EL (cell line): Measurements from ENCODE around the gene BCL7C.

ENCODE experiments used
- DNase-seq: peaks from one replicate; pipeline ENCODE4 v3.0.0-alpha.2; 2016

BCL7C gene

DNA sequence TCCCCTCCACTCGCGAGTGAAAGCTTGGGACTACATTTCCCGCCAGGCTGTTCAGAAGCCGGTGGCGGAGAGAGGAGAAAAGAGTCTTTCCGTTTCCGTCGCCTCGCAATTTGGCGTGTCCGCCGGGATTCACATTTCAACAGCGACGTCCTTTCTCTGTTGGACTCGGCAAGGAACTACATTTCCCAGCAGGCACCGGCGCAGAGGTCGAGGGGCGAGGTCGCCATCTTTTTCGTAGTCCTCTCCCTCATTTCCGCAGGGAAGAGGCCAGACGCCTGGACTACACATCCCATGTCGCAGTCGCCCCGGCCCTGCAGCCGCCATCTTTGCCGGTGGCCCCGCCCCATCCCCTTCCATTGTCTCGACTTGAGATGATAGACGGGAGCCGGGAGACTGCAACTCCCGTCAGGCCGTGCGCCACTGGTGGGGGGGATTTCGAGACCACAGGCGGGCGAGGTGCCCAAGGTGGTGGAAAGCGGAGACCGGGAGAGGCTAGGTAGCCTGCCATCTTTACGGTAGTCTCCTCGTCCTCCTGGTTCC, 28.6 kb upstream of the BCL7C start:
- DNase-seq = peak; percentile 99

DNA sequence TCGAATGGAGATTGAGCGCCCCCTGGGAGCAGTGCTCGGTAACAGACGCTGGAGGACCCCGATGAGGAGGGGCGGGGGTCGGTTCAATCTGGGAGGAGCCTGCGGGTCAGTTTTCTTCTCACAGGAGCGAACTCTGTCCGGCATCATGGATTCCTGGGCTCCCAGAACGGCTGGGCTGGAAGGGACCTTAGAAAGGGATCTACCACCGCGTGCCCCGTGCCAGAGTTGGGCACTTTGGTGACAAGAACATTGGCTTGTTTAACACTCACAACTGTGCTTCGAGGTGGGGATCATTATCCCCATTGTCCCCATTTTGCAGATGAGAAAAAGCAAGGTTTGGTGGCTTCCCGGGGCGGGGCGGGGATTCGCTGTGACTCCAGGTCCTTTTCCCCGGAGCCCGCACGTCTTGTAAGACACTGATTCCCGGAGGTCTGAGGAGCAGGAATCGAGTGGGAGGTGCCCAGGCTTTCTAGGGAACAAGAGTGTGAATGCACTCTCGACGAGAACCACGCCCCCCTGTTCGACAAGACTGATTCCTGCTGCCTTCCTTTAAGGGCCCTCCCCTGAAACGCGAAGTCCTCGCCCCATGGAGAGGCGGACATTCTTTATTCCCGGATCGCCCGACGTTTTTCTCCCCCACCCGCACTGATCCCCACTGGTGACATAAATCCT, 28.0 kb upstream of the BCL7C start:
- peak; percentile 88 for DNase-seq

DNA sequence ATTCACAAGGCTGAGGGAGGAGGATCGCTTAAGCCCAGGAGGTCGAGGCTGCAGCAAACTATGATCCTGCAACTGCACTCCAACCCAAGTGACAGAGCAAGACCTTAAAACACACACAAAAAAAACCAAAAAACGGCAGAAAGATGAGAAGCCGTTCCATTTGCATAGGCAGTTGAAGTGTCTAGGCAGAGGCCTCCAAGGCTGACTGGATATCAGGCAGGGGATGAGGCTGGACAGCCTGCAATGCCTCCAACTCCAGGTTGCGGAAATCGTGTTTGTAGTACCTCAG, 27.5 kb upstream of the BCL7C start:
- DNase-seq = no peak

DNA sequence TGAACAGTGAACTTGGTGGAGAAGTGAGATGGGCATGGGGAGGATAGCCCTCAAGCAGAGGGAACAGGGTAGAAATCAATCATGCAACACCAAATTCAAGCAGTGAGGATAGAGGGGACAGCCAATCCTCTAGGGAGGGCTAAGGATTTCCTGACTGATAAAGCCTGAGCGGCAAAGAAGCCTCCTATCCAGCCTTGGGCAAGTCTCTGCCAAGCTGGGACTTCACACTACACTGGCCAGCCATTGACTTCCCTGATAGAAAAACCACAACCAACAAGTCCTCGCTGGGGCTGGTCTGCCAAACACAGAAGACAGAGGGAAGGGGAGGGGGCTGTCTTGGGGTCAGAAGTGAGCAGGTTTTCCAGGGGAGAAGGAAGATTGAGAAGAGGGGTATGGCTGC, 27.0 kb upstream of the BCL7C start:
- no peak for DNase-seq

DNA sequence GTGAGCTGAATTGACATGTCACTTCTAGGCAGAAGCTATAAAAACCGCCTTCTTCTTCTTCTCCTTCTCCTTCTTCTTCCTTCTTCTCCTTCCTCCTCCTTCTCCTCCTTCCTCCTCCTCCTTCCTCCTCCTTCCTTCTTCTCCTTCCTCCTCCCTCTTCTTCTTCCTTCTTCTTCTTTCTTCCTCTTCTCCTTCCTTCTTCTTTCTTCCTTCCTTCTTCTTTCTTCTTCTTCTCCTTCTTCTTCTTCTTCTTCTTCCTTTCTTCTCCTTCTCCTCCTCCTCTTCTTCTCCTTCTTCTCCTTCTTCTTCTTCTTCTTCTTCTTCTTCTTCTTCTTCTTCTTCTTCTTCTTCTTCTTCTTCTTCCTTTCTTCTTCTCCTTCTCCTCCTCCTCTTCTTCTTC, 24.7 kb upstream of the BCL7C start:
- no peak for DNase-seq

DNA sequence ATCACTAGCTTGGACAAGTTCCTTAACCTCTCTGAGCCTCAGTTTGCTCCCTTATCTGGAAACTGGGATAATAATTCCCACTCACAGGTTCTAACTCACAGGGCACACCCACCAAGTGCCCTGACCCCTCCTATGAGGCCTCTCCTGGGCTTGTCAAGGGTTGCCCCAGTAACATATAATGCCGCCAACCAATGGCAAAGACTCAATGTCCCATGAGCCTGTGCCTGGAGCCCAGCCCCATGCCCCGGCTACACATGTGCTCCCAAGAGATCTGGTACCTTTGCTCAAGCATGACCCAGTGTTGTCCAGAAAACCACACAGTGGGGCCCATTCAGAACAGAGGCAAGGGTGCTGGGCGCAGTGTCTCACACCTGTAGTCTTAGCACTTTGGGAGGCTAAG, 21.0 kb upstream of the BCL7C start:
- no peak for DNase-seq

DNA sequence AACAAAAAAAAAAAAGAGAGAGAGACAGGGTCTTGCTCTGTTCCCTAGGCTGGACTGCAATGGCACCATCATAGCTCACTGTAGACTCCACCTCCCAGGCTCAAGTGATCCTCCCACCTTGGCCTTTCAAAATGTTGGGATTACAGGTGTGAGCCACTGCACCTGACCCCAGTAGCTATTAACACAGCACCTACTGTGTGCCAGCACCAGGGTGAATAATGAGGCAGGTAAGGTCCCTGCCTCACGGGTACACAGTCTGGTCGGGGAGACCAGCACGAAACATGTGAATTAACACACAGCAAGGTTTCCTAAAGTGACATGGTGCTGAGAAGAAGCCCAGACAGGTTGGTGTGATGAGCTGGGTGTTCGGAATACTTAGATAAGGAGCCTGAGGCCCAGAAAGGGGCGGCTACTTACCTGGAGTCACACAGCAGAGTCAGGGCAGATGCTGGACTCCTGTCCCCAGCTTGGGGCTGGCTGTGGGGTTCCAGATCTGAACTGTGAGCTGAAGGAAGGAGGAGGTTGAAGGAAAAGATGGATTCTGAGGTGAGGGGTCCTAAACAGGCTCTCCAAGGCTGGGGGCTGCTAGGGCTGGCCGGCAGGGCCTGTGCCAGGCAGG, 19.0 kb upstream of the BCL7C start:
- no peak for DNase-seq

DNA sequence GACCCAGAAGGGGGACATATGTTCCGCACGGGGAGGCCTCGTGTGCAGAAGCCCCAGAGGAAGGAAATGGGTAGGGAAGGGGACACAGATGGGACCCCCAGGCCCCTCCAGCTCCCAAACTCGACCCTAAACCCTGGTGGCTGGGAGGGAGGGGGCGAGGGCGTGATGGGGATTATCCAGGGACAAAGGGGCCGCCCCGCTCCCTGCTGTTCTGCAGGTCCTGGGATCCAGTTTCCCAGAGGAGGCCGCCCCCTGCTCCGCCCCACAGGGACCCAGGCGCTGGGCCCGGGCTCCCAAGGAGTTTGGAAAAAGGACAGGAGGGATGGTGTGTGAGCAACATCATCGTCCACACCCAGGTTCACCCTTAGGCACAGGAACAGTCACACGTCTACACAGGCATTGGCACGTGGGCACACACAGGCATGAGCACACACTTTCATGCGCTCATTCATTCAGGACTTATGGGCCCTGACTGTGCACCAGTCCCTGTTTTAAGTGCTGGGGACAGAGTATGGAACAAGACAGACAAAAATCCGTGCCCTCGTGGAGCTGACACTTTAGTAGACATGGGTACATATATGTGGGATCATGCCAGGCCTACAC, 16.7 kb upstream of the BCL7C start:
- DNase-seq = no peak

DNA sequence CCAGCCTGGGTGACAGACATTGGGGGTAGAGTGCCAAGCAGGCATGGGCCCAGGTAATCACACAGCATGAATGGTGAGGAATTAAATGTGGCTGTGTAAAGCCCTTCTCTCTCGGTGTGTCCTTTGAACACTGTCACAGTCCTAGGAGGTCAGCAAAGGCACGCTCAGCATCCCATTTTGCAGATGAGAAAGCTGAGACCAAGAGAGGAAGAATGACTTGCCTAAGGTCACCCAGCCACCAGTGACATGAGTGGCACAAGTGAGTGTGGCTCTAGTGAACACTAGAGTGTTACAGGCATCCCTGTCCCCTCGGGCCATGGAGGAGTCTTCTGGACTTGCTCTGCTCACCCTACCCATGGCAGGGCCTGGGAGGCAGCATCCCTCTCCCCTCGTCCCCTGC, 13.2 kb upstream of the BCL7C start:
- no peak for DNase-seq

DNA sequence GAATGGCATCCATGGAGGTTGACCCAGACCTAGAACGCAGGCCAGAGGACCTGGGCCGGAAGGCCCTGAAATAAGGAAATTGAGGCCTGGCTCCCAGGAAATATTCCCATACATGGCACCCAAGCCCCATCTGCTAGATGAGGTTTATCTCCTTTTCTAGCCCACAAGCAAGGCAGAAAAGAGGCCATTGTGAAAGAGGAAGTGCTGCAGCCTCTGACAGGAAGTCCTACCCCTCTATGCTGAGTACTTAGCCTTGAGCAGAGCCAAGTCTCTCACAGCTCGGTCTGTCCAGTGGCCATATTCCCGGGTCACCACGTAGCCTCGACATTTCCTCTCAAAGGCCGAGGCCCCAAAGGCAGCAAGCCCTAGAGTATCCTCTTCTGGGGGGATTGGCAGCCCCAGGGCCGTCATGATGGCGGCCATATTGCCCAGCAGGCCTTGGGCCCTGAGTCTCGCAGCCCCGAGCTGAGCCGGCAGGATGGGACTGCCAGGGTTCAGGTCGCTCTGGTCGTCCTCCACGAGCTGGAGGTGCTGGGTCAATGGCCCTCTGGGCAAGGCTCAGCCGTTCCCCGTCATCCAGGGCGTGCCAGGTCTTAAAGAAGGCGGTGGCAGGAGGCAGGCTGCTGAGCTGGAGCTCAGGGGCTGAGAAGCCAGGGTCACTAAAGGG, 10.4 kb upstream of the BCL7C start:
- DNase-seq = no peak

DNA sequence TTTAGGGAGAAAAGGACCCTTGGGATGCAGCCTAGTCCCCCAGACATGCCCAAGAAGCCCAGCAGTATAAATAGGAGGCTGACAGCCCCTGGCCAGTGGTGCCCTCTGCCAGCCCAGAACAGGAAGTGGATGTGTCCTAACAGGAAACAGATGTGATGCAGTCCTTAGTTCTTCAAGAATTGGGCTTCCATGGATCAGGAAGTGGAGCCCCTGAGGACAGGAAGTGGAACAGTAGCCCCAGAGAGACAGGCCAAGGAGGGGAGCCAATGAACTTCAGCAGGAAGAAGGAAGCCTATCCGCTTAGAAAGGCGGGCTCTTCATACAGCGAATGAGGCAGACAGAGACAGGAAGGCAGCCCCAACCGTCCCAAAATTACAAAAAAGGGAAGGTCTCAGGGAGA, 9.7 kb upstream of the BCL7C start:
- peak; percentile 61 for DNase-seq

DNA sequence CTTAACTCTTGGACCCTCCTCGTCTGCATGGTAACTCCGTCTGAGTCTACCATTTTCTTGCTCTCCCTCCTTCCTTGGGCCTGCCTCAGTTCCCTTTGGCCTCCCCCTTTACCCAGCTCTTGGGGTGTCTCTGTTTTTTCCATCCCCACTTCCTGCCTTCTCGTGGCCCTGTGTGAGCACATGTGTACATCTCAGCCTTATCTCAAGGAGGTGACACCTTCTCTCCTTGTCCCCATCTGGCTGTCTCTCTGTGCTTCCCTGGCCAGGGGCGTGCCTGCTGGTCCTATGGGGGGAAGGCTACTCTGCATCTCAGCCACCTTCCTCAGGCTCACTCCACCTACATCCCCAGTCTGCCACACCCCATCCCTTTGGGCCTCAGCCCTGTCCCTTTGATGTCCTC, 9.1 kb upstream of the BCL7C start:
- DNase-seq = no peak

DNA sequence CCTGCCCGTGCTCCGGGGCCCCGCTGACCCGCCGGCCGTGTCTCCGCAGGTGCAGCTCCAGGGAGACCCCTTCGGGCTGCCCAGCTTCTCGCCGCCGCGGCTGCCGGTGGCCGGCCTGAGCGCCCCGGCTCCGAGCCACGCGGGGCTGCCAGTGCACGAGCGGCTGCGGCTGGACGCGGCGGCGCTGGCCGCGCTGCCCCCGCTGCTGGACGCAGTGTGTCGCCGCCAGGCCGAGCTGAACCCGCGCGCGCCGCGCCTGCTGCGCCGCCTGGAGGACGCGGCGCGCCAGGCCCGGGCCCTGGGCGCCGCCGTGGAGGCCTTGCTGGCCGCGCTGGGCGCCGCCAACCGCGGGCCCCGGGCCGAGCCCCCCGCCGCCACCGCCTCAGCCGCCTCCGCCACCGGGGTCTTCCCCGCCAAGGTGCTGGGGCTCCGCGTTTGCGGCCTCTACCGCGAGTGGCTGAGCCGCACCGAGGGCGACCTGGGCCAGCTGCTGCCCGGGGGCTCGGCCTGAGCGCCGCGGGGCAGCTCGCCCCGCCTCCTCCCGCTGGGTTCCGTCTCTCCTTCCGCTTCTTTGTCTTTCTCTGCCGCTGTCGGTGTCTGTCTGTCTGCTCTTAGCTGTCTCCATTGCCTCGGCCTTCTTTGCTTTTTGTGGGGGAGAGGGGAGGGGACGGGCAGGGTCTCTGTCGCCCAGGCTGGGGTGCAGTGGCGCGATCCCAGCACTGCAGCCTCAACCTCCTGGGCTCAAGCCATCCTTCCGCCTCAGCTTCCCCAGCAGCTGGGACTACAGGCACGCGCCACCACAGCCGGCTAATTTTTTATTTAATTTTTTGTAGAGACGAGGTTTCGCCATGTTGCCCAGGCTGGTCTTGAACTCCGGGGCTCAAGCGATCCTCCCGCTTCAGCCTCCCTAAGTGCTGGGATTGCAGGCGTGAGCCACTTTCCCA, 8.4 kb upstream of the BCL7C start:
- peak; percentile 71 for DNase-seq

DNA sequence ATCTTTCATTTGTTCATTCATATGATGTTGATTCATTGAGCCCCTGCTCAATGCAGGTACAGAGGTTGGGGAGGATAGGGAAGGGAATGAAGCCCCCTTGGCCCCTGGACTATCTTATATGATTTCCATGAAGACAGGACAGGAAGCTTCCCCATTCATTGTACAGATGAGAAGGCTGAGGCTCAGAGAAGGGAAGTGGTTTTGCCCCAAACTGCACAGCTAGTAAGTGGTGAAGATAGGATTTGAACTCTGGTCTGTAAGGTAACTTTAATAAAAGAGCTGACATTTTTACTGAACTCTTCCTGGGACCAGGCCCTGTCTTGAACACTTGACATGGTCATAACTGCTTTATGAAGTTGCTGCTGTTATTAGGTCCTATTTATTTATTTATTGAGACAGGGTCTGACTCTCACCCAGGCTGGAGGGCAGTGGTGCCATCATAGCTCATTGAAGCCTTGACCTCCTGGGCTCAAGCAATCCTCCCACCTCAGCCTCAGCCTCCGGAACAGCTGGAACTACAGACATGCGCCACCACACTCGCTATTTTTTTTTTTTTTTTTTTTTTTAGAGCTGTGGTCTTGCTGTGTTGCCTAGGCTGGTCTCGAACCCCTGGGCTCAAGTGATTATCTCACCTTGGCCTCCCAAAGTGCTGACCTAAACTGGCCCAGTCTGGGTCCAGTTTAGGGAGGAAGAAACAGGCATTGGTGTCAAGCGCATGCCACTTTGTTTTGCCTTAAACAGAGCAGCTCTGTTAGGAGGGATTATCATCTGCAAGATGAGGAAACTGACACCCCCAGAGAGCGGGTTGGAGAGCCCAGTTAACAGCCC, 7.5 kb upstream of the BCL7C start:
- DNase-seq = no peak

DNA sequence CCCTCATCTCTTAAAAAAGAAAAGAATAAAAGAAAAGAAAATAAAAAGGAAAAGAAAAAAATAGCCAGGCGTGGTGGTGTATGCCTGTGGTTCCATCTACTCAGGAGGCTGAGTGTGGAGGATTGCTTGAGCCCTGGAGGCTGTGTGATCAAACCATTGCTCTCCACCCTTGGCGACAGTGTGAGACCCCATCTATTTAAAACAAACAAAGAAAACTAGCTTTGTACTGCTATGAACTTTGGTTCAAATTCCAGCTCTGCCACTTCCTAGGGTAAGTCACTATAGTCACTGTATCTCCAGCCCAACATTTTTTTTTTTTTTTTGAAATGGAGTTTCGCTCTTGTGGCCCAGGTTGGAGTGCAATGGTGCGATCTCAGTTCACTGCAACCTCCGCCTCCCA, 6.7 kb upstream of the BCL7C start:
- no peak for DNase-seq

DNA sequence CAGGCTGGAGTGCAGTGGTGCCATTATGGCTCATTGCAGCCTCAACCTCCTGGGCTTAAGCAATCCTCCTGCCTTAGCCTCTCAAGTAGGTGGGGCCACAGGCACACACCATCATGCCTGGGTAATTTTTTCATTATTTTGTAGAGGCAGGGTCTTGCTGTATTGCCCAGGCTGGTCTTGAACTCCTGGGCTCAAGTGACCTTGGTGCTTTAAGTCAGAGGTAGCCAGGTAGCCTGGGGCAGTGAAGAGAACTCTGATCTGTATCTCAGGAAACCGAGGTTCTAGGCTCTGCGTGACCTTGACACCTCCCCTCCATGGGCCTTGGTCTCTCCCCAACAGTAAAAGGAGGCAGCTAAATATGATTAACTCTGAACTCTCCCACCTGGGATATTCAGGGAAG, 5.9 kb upstream of the BCL7C start:
- DNase-seq = no peak

DNA sequence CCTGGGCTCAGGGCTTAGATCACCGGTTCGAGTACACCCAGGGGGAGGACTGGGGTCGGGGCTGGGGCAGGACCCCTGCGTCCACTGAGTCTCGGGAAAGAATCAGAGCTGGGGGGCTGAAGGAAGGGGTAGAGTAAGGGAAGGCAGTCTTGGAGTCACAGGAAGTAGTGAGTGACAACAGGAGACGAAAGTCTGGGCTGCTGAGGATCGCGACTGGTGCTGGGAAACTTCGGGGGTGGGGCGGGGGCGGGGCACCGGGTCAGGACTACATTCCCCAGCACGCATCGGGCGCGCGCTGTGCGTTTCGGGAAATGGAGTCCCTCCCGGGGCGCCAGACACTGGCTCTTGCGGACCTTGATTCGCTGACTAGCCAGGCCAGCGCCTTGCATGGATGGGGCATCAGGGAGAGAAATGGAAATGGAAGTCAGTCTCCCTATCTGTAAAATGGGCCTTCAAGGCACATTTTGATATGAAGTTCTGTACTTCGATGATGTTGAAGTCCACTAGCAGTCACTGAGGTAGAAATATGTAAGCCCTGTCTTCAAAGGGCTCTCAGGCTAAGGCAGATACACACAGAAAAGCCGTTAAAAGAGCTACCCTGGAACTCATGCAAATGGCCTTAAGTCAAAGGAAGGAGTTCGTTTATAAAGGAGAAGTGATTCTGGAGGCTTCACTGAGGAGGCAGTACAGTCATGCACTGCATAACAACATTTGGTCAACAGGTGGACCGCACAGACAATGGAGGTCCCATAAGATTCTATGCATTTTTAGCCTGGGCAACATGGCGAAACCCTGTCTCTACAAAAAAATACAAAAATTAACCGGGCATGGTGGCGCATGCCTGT, 3.2 kb upstream of the BCL7C start:
- DNase-seq = peak; percentile 94

DNA sequence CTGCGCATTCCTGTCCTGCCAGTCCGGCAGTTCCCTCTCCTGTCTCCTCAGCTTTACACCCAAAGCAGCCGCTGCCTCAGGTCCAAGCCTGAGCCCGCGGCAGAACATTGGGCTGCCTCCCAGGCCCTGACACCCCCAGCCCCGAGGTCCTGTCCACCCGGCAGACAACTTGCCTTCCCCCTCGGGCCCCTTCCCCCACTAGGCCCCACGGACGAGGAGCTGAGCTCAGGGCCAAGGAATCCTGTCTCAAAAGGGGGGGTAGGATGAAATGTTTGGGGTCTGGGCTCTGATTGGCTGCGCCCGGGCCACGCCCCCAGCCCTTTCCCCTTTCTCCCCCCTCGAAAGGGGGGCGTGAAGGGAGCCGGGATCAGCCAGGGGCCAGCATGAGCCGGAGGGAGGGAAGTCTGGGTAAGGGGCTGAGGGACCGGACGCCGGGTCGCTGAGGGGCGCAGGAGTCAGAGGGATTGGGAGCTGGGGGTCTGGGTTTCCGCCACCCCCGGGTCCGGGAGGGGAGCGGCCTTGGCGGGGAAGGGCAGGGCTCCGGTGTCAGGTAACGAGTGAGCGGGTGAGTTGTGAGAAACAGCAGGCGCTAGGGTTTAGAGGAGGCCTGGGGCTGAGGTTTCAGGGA, 2.5 kb upstream of the BCL7C start, which contains the start of gene CTF1:
TSS of gene CTF1 (plus strand) at position 354 of the 628 bp plus-strand sequence. CDS start at position 384, 30 bp downstream.
- DNase-seq = peak; percentile 93

DNA sequence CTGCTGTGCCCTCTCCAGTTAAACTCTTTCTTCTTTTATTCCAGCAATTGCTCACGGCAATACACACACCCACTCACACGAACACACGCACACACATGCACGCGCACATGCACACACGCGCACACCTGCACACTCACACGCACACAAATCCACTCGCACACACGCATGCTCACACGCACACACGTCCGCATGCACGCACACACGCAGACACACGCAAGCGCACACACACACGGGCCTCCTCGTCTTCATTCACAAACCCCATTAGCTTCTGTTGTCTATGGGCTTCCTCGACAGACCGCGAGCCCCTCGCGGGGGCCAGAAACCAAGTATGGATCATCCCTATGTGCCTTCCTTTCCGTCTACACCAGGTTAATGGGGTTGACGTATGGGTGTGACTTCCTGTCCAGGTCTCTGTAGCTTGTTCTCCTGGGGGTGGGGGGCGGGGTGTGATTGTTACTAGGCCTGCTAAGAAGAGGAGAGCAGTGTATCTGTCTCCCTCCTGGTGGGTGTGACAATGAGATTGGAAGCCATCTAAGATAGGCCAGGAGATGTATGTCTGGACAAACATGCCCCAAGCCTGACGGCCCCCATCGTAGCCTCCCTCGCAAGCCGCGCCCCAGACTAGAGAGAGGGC, 1.9 kb upstream of the BCL7C start:
- DNase-seq = no peak
